GM12874 (cell line): ENCODE data around the gene ADTRP.

ENCODE experiments used
- CTCF ChIP-seq: IDR thresholded peaks from 2 replicates; pipeline ENCODE4 v1.5.1; 2011; ENCODE audit warnings: low read depth, mild to moderate bottlenecking, control low read depth, low read length, moderate library complexity; ENCODE audit not compliant: insufficient read depth

The ADTRP gene

GRCh38 chr6:11740875-11741274, 37.7 kb downstream of the ADTRP start:
- TF ChIP-seq CTCF = no peak

- TF ChIP-seq CTCF = no peak
Measured at GRCh38 chr6:11738661-11739375, 39.8 kb downstream of the ADTRP start.

- no peak for TF ChIP-seq CTCF
Measured at GRCh38 chr6:11738234-11738633, 40.4 kb downstream of the ADTRP start.

GRCh38 chr6:11736601-11737000, 42.0 kb downstream of the ADTRP start:
- no peak for TF ChIP-seq CTCF

- TF ChIP-seq CTCF = no peak
Measured at GRCh38 chr6:11734861-11735613, 43.6 kb downstream of the ADTRP start.

- no peak for TF ChIP-seq CTCF
Measured at GRCh38 chr6:11732036-11732631, 46.5 kb downstream of the ADTRP start.

- no peak for TF ChIP-seq CTCF
Measured at GRCh38 chr6:11731423-11731822, 47.2 kb downstream of the ADTRP start.
